Measurements from ENCODE around the gene KRTAP4-3.

DNA sequence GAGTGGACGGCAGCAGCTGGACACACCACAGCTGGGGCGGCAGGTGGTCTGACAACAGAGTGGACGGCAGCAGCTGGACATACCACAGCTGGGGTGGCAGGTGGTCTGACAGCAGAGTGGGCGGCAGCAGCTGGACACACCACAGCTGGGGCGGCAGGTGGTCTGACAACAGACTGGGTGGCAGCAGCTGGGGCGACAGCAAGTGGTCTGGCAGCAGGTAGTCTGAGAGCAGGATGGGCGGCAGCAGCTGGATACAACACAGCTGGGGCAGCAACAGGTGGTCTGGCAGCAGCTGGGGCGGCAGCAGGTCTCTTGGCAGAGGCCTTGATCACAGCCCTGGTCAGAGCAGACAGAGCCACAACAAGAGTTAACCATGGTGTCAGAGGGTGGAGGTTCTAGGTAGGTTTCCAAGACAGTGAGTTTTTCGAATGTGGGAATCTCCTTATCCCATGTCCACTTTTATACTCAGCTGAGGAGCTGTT is 16.5 kb upstream of the KRTAP4-3 start, which contains the start of gene KRTAP4-1:
- TF ChIP-seq CTCF (conservative IDR thresholded peaks at IDR 0.05) = no peak
- no peak for TF ChIP-seq EZH2 (IDR thresholded peaks at IDR 0.05; ENCODE audit: low read depth)
